Measurements from ENCODE around the gene UBE2E2.

UBE2E2 gene

DNA sequence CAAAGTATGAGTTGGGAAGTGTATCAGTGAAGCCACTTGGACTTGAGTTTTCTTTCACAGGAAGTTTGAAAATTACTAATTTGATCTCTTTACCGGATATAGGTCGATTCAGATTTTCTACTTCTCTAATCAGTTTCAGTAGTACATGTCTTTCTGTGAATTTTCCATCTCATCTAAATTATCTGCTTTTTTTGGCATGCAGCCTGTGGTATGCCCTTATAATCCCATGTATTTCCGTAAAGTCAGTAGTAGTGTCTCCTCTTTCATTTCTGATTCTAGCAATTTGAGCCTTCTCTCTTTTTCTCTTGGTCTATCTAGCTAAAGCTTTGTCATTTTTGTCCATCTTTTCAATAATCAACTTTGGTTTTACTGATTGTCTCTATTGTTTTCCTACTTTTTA, 434.2 kb downstream of the UBE2E2 start:
- H3K36me3 ChIP-seq (ENCODE audit: control insufficient read depth, insufficient read depth, low read length): no peaks in the 10 kb centered on the region
- no peak overlapping the region for H3K4me3 ChIP-seq (replicated peaks; ENCODE audit: low read depth, low read length)
- DNase-seq (ENCODE audit: extremely low read depth, insufficient read length): no peak
- H3K27me3 ChIP-seq (replicated peaks; ENCODE audit: control insufficient read depth, insufficient read depth, low read length): no peaks in the 10 kb centered on the region
- TF ChIP-seq, protein P1, sequence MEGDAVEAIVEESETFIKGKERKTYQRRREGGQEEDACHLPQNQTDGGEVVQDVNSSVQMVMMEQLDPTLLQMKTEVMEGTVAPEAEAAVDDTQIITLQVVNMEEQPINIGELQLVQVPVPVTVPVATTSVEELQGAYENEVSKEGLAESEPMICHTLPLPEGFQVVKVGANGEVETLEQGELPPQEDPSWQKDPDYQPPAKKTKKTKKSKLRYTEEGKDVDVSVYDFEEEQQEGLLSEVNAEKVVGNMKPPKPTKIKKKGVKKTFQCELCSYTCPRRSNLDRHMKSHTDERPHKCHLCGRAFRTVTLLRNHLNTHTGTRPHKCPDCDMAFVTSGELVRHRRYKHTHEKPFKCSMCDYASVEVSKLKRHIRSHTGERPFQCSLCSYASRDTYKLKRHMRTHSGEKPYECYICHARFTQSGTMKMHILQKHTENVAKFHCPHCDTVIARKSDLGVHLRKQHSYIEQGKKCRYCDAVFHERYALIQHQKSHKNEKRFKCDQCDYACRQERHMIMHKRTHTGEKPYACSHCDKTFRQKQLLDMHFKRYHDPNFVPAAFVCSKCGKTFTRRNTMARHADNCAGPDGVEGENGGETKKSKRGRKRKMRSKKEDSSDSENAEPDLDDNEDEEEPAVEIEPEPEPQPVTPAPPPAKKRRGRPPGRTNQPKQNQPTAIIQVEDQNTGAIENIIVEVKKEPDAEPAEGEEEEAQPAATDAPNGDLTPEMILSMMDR (IDR thresholded peaks at IDR 0.05; ENCODE audit: insufficient read depth, low read length, poor library complexity, severe bottlenecking): no peak

DNA sequence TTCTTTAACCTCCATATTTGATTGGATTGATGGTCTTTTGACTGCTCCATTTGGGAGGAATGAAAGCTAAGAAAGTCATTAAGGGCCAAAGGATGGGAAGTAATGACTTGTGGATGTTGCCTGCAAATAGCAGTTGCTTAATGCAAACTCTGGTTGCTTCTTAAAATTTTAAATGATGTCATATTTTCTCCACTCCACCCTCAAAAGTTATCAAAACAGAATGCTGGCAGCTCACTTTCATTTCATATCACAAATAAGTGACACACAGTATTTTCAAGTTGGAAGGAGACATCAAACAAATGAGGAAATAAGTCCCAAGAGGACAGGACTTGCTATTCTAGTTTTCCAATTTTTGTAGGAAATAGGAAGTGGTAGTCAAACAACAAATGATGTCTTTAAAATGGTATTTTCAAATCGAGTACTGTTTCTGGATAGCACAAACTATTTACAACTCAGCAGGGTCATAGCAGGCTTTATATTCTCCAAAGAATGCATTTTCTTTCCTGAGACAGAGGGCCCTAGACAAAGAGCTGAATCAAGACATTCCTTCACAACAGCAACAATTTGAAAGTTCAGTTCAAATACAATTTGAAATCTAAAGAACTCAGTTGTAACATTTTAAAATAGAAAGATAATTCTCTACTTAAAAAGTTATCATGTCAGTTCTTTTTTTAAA, 437.5 kb downstream of the UBE2E2 start:
- no peak for DNase-seq (ENCODE audit: extremely low read depth, insufficient read length)
- Histone ChIP-seq H3K27me3 (replicated peaks; ENCODE audit: control insufficient read depth, insufficient read depth, low read length) (no peaks in the 10 kb centered on the region), H3K36me3 (ENCODE audit: control insufficient read depth, insufficient read depth, low read length) (no peaks in the 10 kb centered on the region), H3K4me3 (replicated peaks; ENCODE audit: low read depth, low read length) (no peak overlapping the region)
- TF ChIP-seq, protein P1 (IDR thresholded peaks at IDR 0.05; ENCODE audit: insufficient read depth, low read length, poor library complexity, severe bottlenecking): no peak

All from GM06990 (cell line).